DMS114 treated with DMSO at 0.1 percent for 48 hours (cell line): ENCODE measurements around the gene SLC26A4.
A peak's percentile ranks its signal among the peaks of the same experiment; 100 is the strongest.

ENCODE experiments used
- DNase-seq: peaks from one replicate; lab custom pipeline; 2025; ENCODE audit not compliant: unreplicated experiment; lab: John Stamatoyannopoulos, UW

SLC26A4 gene

GRCh38 chr7:107743567-107744344 lies 83.1 kb downstream of the SLC26A4 start, which contains the start of gene CBLL1:
CBLL1 (plus strand) TSS chr7:107744142; CDS start chr7:107744164, 22 bp downstream.
- DNase-seq: peak; percentile 92

- no peak for DNase-seq
Measured at GRCh38 chr7:107744345-107744750, 83.7 kb downstream of the SLC26A4 start.

DNA sequence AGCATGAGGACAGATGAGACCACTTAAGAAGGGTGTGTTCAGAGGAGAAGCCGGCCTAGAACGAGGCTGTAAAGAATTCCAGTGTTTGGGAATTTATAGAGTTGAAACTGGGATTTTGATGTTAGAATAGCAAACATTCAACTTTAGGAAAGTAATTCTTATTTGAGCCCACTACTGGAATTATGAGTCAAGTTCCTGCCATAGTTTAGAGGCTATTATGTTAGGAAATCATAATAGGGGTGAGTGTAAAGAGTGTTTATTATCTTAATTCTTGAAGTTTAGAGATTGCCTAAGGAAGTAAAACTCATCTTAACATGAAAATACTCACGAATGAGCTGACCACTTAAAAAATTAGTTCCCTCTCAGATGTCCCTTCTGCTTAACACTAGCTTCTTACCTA lies 85.4 kb downstream of the SLC26A4 start:
- DNase-seq: no peak

DNA sequence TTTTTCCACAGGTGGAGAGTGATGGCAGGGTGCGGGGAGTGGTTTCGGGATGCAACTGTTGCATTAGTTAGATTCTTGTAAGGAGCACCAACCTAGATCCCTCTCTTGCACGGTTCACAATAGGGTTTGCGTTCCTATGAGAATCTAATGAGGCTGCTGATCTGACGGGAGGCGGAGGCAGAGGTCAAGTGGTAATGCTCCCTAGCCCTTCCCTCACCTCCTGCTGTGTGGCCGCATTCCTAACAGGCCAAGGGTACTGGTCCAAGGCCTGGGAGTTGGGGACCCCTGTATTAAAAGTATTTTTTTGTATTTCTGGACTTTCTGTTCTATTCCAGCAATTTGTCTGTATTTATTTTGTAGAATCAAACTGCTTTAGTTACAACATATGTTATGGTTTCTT lies 90.5 kb downstream of the SLC26A4 start:
- no peak for DNase-seq

DNA sequence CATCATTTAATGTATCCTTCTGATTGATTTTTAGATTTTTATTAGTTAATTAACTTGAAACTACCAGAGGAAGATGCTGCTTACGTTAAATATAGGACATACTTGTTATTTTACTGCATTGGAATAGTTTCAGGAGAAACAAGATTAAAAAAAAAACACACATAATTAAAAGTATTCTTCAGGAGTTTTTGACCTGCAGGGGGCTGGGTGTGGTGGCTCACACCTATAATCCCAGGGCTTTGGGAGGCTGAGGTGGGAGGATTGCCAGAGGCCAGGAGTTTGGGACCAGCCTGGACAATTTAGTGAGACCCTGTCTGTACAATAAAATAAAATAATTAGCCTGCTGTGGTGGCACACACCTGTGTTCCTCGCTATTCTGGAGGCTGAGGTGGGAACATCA lies 94.0 kb downstream of the SLC26A4 start:
- DNase-seq: no peak

DNA sequence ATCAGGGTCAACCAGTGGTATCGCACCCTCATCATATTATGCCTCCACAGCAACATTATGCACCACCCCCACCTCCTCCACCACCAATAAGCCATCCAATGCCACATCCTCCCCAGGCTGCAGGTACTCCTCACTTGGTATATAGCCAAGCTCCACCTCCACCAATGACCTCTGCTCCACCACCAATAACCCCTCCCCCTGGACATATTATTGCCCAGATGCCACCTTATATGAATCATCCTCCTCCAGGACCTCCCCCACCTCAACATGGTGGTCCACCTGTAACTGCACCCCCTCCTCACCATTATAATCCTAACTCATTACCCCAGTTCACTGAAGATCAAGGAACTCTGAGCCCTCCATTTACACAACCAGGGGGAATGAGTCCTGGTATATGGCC lies 98.0 kb downstream of the SLC26A4 start:
- no peak for DNase-seq

- DNase-seq: no peak
Measured at GRCh38 chr7:107767391-107767790, 106.8 kb downstream of the SLC26A4 start.
